ENCODE measurements around the gene EHD4.

EHD4 gene

GRCh38 chr15:41851167-41851523 lies 121.2 kb downstream of the EHD4 start:
- no CpG with 5 or more reads among the region's 11 CpGs for WGBS (ENCODE audit: extremely low coverage, insufficient coverage, low lambda C conversion rate)
- H4K8ac ChIP-seq (ENCODE audit: low read depth, low read length): no peak overlapping the region
- no peaks in the 10 kb centered on the region for H3K27me3 ChIP-seq (ENCODE audit: insufficient read depth, low read length, poor library complexity)
- H2BK120ac ChIP-seq (ENCODE audit: low read depth, low read length): no peak overlapping the region
- H3K18ac ChIP-seq (ENCODE audit: low read length): no peak overlapping the region
- no peaks in the 10 kb centered on the region for H3K79me1 ChIP-seq (ENCODE audit: low read length)
- no peak overlapping the region for H3K23ac ChIP-seq (ENCODE audit: low read length)
- H3K27ac ChIP-seq (ENCODE audit: low read depth, low read length): no peak overlapping the region
- no peak overlapping the region for H2AK5ac ChIP-seq (ENCODE audit: low read length)
- no peaks in the 10 kb centered on the region for H3K36me3 ChIP-seq (ENCODE audit: control insufficient read depth, insufficient read depth, low read length)
- DNase-seq: no peak
- no peak overlapping the region for H3K56ac ChIP-seq (ENCODE audit: low read length)
- H4K5ac ChIP-seq (ENCODE audit: low read length): no peak overlapping the region
- H3K4me2 ChIP-seq (ENCODE audit: low read length): no peak overlapping the region
- H3K4me1 ChIP-seq (ENCODE audit: control insufficient read depth, low read depth, low read length): no peaks in the 10 kb centered on the region
- H3K9ac ChIP-seq (ENCODE audit: low read length): no peak overlapping the region
- no peak overlapping the region for H3K4ac ChIP-seq (ENCODE audit: low read depth, low read length)
- H2BK15ac ChIP-seq (replicated peaks; ENCODE audit: low read depth): no peak overlapping the region
- no peak overlapping the region for H3K4me3 ChIP-seq (ENCODE audit: low read length)
- H3K79me2 ChIP-seq (ENCODE audit: control insufficient read depth, insufficient read depth, low read length): no peaks in the 10 kb centered on the region
- no peak overlapping the region for H2BK5ac ChIP-seq (ENCODE audit: low read length)

GRCh38 chr15:41850482-41851166 lies 121.7 kb downstream of the EHD4 start:
- no peaks in the 10 kb centered on the region for H3K79me1 ChIP-seq (ENCODE audit: low read length)
- H3K4me1 ChIP-seq (ENCODE audit: control insufficient read depth, low read depth, low read length): no peaks in the 10 kb centered on the region
- H3K36me3 ChIP-seq (ENCODE audit: control insufficient read depth, insufficient read depth, low read length): no peaks in the 10 kb centered on the region
- no peaks in the 10 kb centered on the region for H3K27me3 ChIP-seq (ENCODE audit: insufficient read depth, low read length, poor library complexity)
- no peak overlapping the region for H3K4me3 ChIP-seq (ENCODE audit: low read length)
- no peak overlapping the region for H2BK120ac ChIP-seq (ENCODE audit: low read depth, low read length)
- H2BK15ac ChIP-seq (replicated peaks; ENCODE audit: low read depth): no peak overlapping the region
- no peak overlapping the region for H3K4me2 ChIP-seq (ENCODE audit: low read length)
- no peaks in the 10 kb centered on the region for H3K79me2 ChIP-seq (ENCODE audit: control insufficient read depth, insufficient read depth, low read length)
- no peak overlapping the region for H3K23ac ChIP-seq (ENCODE audit: low read length)
- no peak overlapping the region for H3K4ac ChIP-seq (ENCODE audit: low read depth, low read length)
- H3K9ac ChIP-seq (ENCODE audit: low read length): no peak overlapping the region
- DNase-seq: no peak
- H2BK5ac ChIP-seq (ENCODE audit: low read length): no peak overlapping the region
- no peak overlapping the region for H3K27ac ChIP-seq (ENCODE audit: low read depth, low read length)
- no peak overlapping the region for H4K8ac ChIP-seq (ENCODE audit: low read depth, low read length)
- H2AK5ac ChIP-seq (ENCODE audit: low read length): no peak overlapping the region
- no CpG with 5 or more reads among the region's 16 CpGs for WGBS (ENCODE audit: extremely low coverage, insufficient coverage, low lambda C conversion rate)
- no peak overlapping the region for H3K18ac ChIP-seq (ENCODE audit: low read length)
- no peak overlapping the region for H4K5ac ChIP-seq (ENCODE audit: low read length)
- H3K56ac ChIP-seq (ENCODE audit: low read length): no peak overlapping the region

GRCh38 chr15:41849861-41850260 lies 122.5 kb downstream of the EHD4 start:
- H3K27ac ChIP-seq (ENCODE audit: low read depth, low read length): no peak overlapping the region
- H3K23ac ChIP-seq (ENCODE audit: low read length): no peak overlapping the region
- no peak overlapping the region for H3K4me2 ChIP-seq (ENCODE audit: low read length)
- no peak overlapping the region for H3K4me3 ChIP-seq (ENCODE audit: low read length)
- no peaks in the 10 kb centered on the region for H3K27me3 ChIP-seq (ENCODE audit: insufficient read depth, low read length, poor library complexity)
- no peaks in the 10 kb centered on the region for H3K36me3 ChIP-seq (ENCODE audit: control insufficient read depth, insufficient read depth, low read length)
- H3K4me1 ChIP-seq (ENCODE audit: control insufficient read depth, low read depth, low read length): no peaks in the 10 kb centered on the region
- H3K18ac ChIP-seq (ENCODE audit: low read length): no peak overlapping the region
- no peak overlapping the region for H4K8ac ChIP-seq (ENCODE audit: low read depth, low read length)
- H2BK5ac ChIP-seq (ENCODE audit: low read length): no peak overlapping the region
- no peak overlapping the region for H4K5ac ChIP-seq (ENCODE audit: low read length)
- H2BK15ac ChIP-seq (replicated peaks; ENCODE audit: low read depth): no peak overlapping the region
- H2AK5ac ChIP-seq (ENCODE audit: low read length): no peak overlapping the region
- H3K9ac ChIP-seq (ENCODE audit: low read length): no peak overlapping the region
- no peaks in the 10 kb centered on the region for H3K79me2 ChIP-seq (ENCODE audit: control insufficient read depth, insufficient read depth, low read length)
- no peak for DNase-seq
- no peak overlapping the region for H3K4ac ChIP-seq (ENCODE audit: low read depth, low read length)
- H3K56ac ChIP-seq (ENCODE audit: low read length): no peak overlapping the region
- no CpG with 5 or more reads among the region's 8 CpGs for WGBS (ENCODE audit: extremely low coverage, insufficient coverage, low lambda C conversion rate)
- H3K79me1 ChIP-seq (ENCODE audit: low read length): no peaks in the 10 kb centered on the region
- no peak overlapping the region for H2BK120ac ChIP-seq (ENCODE audit: low read depth, low read length)

- Histone ChIP-seq H3K36me3 (ENCODE audit: control insufficient read depth, insufficient read depth, low read length) (no peaks in the 10 kb centered on the region), H3K23ac (ENCODE audit: low read length) (no peak overlapping the region), H4K5ac (ENCODE audit: low read length) (no peak overlapping the region), H3K27ac (ENCODE audit: low read depth, low read length) (no peak overlapping the region), H3K18ac (ENCODE audit: low read length) (no peak overlapping the region), H3K4me3 (ENCODE audit: low read length) (no peak overlapping the region), H2BK120ac (ENCODE audit: low read depth, low read length) (no peak overlapping the region), H3K27me3 (ENCODE audit: insufficient read depth, low read length, poor library complexity) (no peaks in the 10 kb centered on the region), H3K56ac (ENCODE audit: low read length) (no peak overlapping the region), H3K4me2 (ENCODE audit: low read length) (no peak overlapping the region), H2BK5ac (ENCODE audit: low read length) (no peak overlapping the region), H2BK15ac (replicated peaks; ENCODE audit: low read depth) (no peak overlapping the region), H2AK5ac (ENCODE audit: low read length) (no peak overlapping the region), H3K9ac (ENCODE audit: low read length) (no peak overlapping the region), H3K79me2 (ENCODE audit: control insufficient read depth, insufficient read depth, low read length) (no peaks in the 10 kb centered on the region), H3K79me1 (ENCODE audit: low read length) (no peaks in the 10 kb centered on the region), H3K4me1 (ENCODE audit: control insufficient read depth, low read depth, low read length) (no peaks in the 10 kb centered on the region), H3K4ac (ENCODE audit: low read depth, low read length) (no peak overlapping the region), H4K8ac (ENCODE audit: low read depth, low read length) (no peak overlapping the region)
- WGBS (ENCODE audit: extremely low coverage, insufficient coverage, low lambda C conversion rate): no CpG with 5 or more reads among the region's 6 CpGs
- DNase-seq: no peak
These were observed 123.2 kb downstream of the EHD4 start for GRCh38 chr15:41849204-41849603.

- Histone ChIP-seq H2BK15ac (replicated peaks; ENCODE audit: low read depth) (no peak overlapping the region), H3K56ac (ENCODE audit: low read length) (no peak overlapping the region), H4K5ac (ENCODE audit: low read length) (no peak overlapping the region), H4K8ac (ENCODE audit: low read depth, low read length) (no peak overlapping the region), H3K4me3 (ENCODE audit: low read length) (no peak overlapping the region), H3K9ac (ENCODE audit: low read length) (no peak overlapping the region), H3K23ac (ENCODE audit: low read length) (no peak overlapping the region), H3K4me2 (ENCODE audit: low read length) (no peak overlapping the region), H3K18ac (ENCODE audit: low read length) (no peak overlapping the region), H3K79me1 (ENCODE audit: low read length) (no peaks in the 10 kb centered on the region), H3K4ac (ENCODE audit: low read depth, low read length) (no peak overlapping the region), H2AK5ac (ENCODE audit: low read length) (no peak overlapping the region), H3K4me1 (ENCODE audit: control insufficient read depth, low read depth, low read length) (no peaks in the 10 kb centered on the region), H3K27ac (ENCODE audit: low read depth, low read length) (no peak overlapping the region), H3K36me3 (ENCODE audit: control insufficient read depth, insufficient read depth, low read length) (no peaks in the 10 kb centered on the region), H2BK120ac (ENCODE audit: low read depth, low read length) (no peak overlapping the region), H3K27me3 (ENCODE audit: insufficient read depth, low read length, poor library complexity) (no peaks in the 10 kb centered on the region), H3K79me2 (ENCODE audit: control insufficient read depth, insufficient read depth, low read length) (no peaks in the 10 kb centered on the region), H2BK5ac (ENCODE audit: low read length) (no peak overlapping the region)
- DNase-seq: no peak
- WGBS (ENCODE audit: extremely low coverage, insufficient coverage, low lambda C conversion rate): no CpG with 5 or more reads among the region's 10 CpGs
These were observed 123.7 kb downstream of the EHD4 start for GRCh38 chr15:41848631-41849030.

GRCh38 chr15:41847981-41848380 lies 124.4 kb downstream of the EHD4 start:
- H4K5ac ChIP-seq (ENCODE audit: low read length): no peak overlapping the region
- no CpG with 5 or more reads among the region's 9 CpGs for WGBS (ENCODE audit: extremely low coverage, insufficient coverage, low lambda C conversion rate)

More at GRCh38 chr15:41847981-41848380, 124.4 kb downstream of the EHD4 start:
- no peak overlapping the region for H3K4ac ChIP-seq (ENCODE audit: low read depth, low read length)
- H3K79me1 ChIP-seq (ENCODE audit: low read length): no peaks in the 10 kb centered on the region
- no peaks in the 10 kb centered on the region for H3K79me2 ChIP-seq (ENCODE audit: control insufficient read depth, insufficient read depth, low read length)
- no peak overlapping the region for H2BK5ac ChIP-seq (ENCODE audit: low read length)
- H3K27ac ChIP-seq (ENCODE audit: low read depth, low read length): no peak overlapping the region
- no peak overlapping the region for H3K9ac ChIP-seq (ENCODE audit: low read length)
- H3K36me3 ChIP-seq (ENCODE audit: control insufficient read depth, insufficient read depth, low read length): no peaks in the 10 kb centered on the region
- no peak for DNase-seq
- H3K27me3 ChIP-seq (ENCODE audit: insufficient read depth, low read length, poor library complexity): no peaks in the 10 kb centered on the region
- no peaks in the 10 kb centered on the region for H3K4me1 ChIP-seq (ENCODE audit: control insufficient read depth, low read depth, low read length)
- H3K56ac ChIP-seq (ENCODE audit: low read length): no peak overlapping the region
- no peak overlapping the region for H2BK120ac ChIP-seq (ENCODE audit: low read depth, low read length)
- H3K23ac ChIP-seq (ENCODE audit: low read length): no peak overlapping the region
- H2AK5ac ChIP-seq (ENCODE audit: low read length): no peak overlapping the region
- no peak overlapping the region for H3K4me2 ChIP-seq (ENCODE audit: low read length)
- H3K18ac ChIP-seq (ENCODE audit: low read length): no peak overlapping the region
- no peak overlapping the region for H4K8ac ChIP-seq (ENCODE audit: low read depth, low read length)
- no peak overlapping the region for H2BK15ac ChIP-seq (replicated peaks; ENCODE audit: low read depth)
- H3K4me3 ChIP-seq (ENCODE audit: low read length): no peak overlapping the region

All from mesendoderm (in vitro differentiated cells).